MM.1S (cell line): ENCODE data around the gene CFAP46.

ENCODE experiments used
- CTCF ChIP-seq: fragments of 300-600 bp; sonication (generic); IDR thresholded peaks from 2 replicates; pipeline ENCODE4 v1.5.1; 2016; ENCODE audit warnings: antibody characterized with exemption, low read length, mixed read lengths
- EZH2phosphoT487 ChIP-seq: fragments of 300-600 bp; sonication (generic); IDR thresholded peaks from 2 replicates; pipeline ENCODE4 v1.6.1; 2018; ENCODE audit warnings: antibody characterized with exemption, low read length

GRCh38 chr10:132884041-132884440 is 58.3 kb downstream of the CFAP46 start:
- TF ChIP-seq EZH2phosphoT487 (no peak), CTCF (no peak)
